Activated CD4-positive, alpha-beta T cell treated with anti-CD3 and anti-CD28 coated beads for 4 hours (primary cell): Measurements from ENCODE around the gene DLX5.

ENCODE experiments used
- DNase-seq, 2 donors: peaks; one replicate each; pipeline ENCODE4 v3.0.0-alpha.2; 2020

Gene DLX5

GRCh38 chr7:96989859-96990317, 34.7 kb downstream of the DLX5 start:
- DNase-seq = no peak

GRCh38 chr7:96989241-96989858, 35.3 kb downstream of the DLX5 start:
- DNase-seq = no peak

- DNase-seq = no peak
These were observed 36.9 kb downstream of the DLX5 start for GRCh38 chr7:96987719-96988118.

- no peak for DNase-seq
These were observed 37.7 kb downstream of the DLX5 start for GRCh38 chr7:96986901-96987300.

- DNase-seq = no peak
These were observed 38.6 kb downstream of the DLX5 start for GRCh38 chr7:96985992-96986391.

- DNase-seq = no peak
These were observed 42.0 kb downstream of the DLX5 start for GRCh38 chr7:96982586-96982985.

- DNase-seq = no peak
These were observed 44.9 kb downstream of the DLX5 start for GRCh38 chr7:96979551-96980276.

- no peak for DNase-seq
These were observed 47.2 kb downstream of the DLX5 start for GRCh38 chr7:96977445-96977844.

GRCh38 chr7:96976106-96976505, 48.5 kb downstream of the DLX5 start:
- no peak for DNase-seq

GRCh38 chr7:96973986-96974385, 50.6 kb downstream of the DLX5 start:
- no peak for DNase-seq

GRCh38 chr7:96970739-96971138, 53.9 kb downstream of the DLX5 start:
- no peak for DNase-seq
